OCI-LY1 (cell line): ENCODE data around the gene LAMC1.

Source experiments
- CTCF ChIP-seq: fragments of 200-600 bp; sonication (generic), shearing (Covaris generic); IDR thresholded peaks from 2 replicates; pipeline ENCODE4 v1.5.1; 2017; ENCODE audit warnings: mild to moderate bottlenecking, antibody characterized with exemption, low read length, moderate library complexity, mixed read lengths
- EZH2 ChIP-seq: fragments of 200-600 bp; sonication (generic), shearing (Covaris generic); IDR thresholded peaks from 2 replicates; pipeline ENCODE4 v1.8.0; 2017; ENCODE audit warnings: borderline replicate concordance, mixed run types, mild to moderate bottlenecking, antibody characterized with exemption, low read length, moderate library complexity, mixed read lengths

- TF ChIP-seq CTCF (no peak), EZH2 (no peak)
These were observed 152.4 kb downstream of the LAMC1 start for GRCh38 chr1:183175631-183176030.
